Panc1 (cell line): ENCODE measurements around the gene HOXC9. TPM values are rescaled to one million over a fixed set of nuclear protein-coding genes. Genes with fewer than 3 reads are reported as not detected.

Experiments used
- ATAC-seq: fragments of 200-7000 bp; cut with Tn5 transposase; 2 replicates; pipeline ENCODE4 v1.9.1; 2020; ENCODE audit warnings: mild to moderate bottlenecking, moderate library complexity
- BruUV-seq: library from RNA; stranded (reverse); fragments of 400-500 nt; replicated peaks from 2 replicates; lab custom pipeline; 2021; lab: Mats Ljungman, UMichigan
- CTCF ChIA-PET: fragments of 300-600 bp; sonication (Branson Sonifier 250); formaldehyde crosslinking; loops from one replicate; lab custom pipeline; 2022; ENCODE audit warnings: antibody characterized with exemption; lab: Charles Lee
- POLR2A ChIA-PET: fragments of 300-600 bp; sonication (Branson Sonifier 250); formaldehyde crosslinking; loops from one replicate; lab custom pipeline; 2022; ENCODE audit warnings: antibody characterized with exemption; lab: Charles Lee
- DNase-seq: peaks from one replicate; pipeline ENCODE4 v3.0.0-alpha.2; 2010; ENCODE audit warnings: low read depth, low spot score
- H3K27ac ChIP-seq: 2 replicates; pipeline ENCODE4 v1.5.1; 2011; ENCODE audit warnings: mild to moderate bottlenecking, low read length, inconsistent platforms
- H3K27me3 ChIP-seq: fragments of 200-500 bp; sonication (Bioruptor generic); 2 replicates; pipeline ENCODE4 v1.6.0; 2014; ENCODE audit warnings: low read length, inconsistent platforms; ENCODE audit not compliant: control insufficient read depth, insufficient read depth
- H3K36me3 ChIP-seq: fragments of 200-500 bp; sonication (Bioruptor generic); 2 replicates; pipeline ENCODE4 v1.5.1; 2014; ENCODE audit warnings: inconsistent platforms, mild to moderate bottlenecking, low read length, moderate library complexity; ENCODE audit not compliant: control insufficient read depth, insufficient read depth
- H3K4me1 ChIP-seq: 2 replicates; pipeline ENCODE4 v1.5.1; 2011; ENCODE audit warnings: inconsistent platforms, mild to moderate bottlenecking, low read length, moderate library complexity; ENCODE audit not compliant: control insufficient read depth, insufficient read depth
- H3K4me3 ChIP-seq, 2 experiments: 2 replicates each; pipeline ENCODE4 v1.5.1; 2011 to 2012; ENCODE audit warnings: low read depth in 2 of 2, low read length in 2 of 2, mild to moderate bottlenecking in 2 of 2, inconsistent platforms in 1 of 2, moderate library complexity in 1 of 2
- H3K9me3 ChIP-seq: fragments of 200-500 bp; sonication (Bioruptor generic); 2 replicates; pipeline ENCODE4 v1.5.1; 2014; ENCODE audit warnings: low read depth, mild to moderate bottlenecking, inconsistent platforms, low read length, moderate library complexity; ENCODE audit not compliant: control insufficient read depth, insufficient read depth
- CTCF ChIP-seq: fragments of 450-650 bp; IDR thresholded peaks from 2 replicates; pipeline ENCODE4 v1.5.1; 2017; ENCODE audit warnings: mild to moderate bottlenecking
- POLR2AphosphoS5 ChIP-seq: IDR thresholded peaks from 2 replicates; pipeline ENCODE4 v1.6.1; 2012; ENCODE audit warnings: mild to moderate bottlenecking, low read depth, low read length, moderate library complexity
- REST ChIP-seq, 2 experiments: IDR thresholded peaks; 2 replicates each; pipeline ENCODE4 v1.6.1; 2011 to 2012; ENCODE audit warnings: low read depth in 2 of 2, control low read depth in 1 of 2, low read length in 1 of 2, mild to moderate bottlenecking in 1 of 2, moderate library complexity in 1 of 2; ENCODE audit not compliant: insufficient read depth in 1 of 2
- SIN3A ChIP-seq: IDR thresholded peaks from 2 replicates; pipeline ENCODE4 v1.6.1; 2012; ENCODE audit warnings: low read depth, mild to moderate bottlenecking, low read length, moderate library complexity, borderline replicate concordance; ENCODE audit not compliant: insufficient read depth
- TCF7L2 ChIP-seq: IDR thresholded peaks from 2 replicates; pipeline ENCODE4 v1.6.1; 2011; ENCODE audit warnings: mild to moderate bottlenecking, low read depth, low read length, inconsistent platforms
- in situ Hi-C: cut with HindIII; loops from 2 replicates; pipeline ENCODE4 v1.10.0; 2016; ENCODE audit warnings: low sequenced_read_pairs, low pct_unique_long_range_greater_than_20kb
- intact Hi-C: fragments of 100-400 bp; cut with micrococcal nuclease; formaldehyde crosslinking; loops from one replicate; pipeline ENCODE4 v1.10.0; 2022; ENCODE audit not compliant: unreplicated experiment
- total RNA-seq: library from RNA; stranded (reverse); gene quantifications from one replicate; pipeline ENCODE4 v1.2.1, GENCODE V29; 2021; ENCODE audit not compliant: unreplicated experiment

HOXC9 gene
- total RNA-seq, 1 experiment from 2014 or later: 37.2 TPM

- H3K4me3 ChIP-seq: no peak overlapping the region
- intact Hi-C loops (loop anchor here (2.0 kb wide), 1 partner anchor 169 kb away; no protein-coding TSS in a partner anchor), in situ Hi-C loops (no loop called here)
- H3K9me3 ChIP-seq: no peaks in the 10 kb centered on the region
- ChIA-PET CTCF (interaction anchor here (0.5 to 1.8 kb wide), 17 partner anchors 9 to 670 kb away, joined by 3 to 17 read pairs (median 5); partner anchors contain the start of genes HOXC10 and HOXC8), POLR2A (interaction anchor here (0.7 kb wide), 1 partner anchor 10 kb away, joined by 3 read pairs; no protein-coding TSS in a partner anchor)
- ATAC-seq (no peak), DNase-seq (no peak)
- TF ChIP-seq POLR2AphosphoS5 (0 out of 2 replicates have a peak, but pooled peaks have one; percentile 8), CTCF (no peak)
- BruUV-seq: no TSS peak
- H3K27me3 ChIP-seq: no peaks in the 10 kb centered on the region
- peak overlapping the region; percentile 78 for H3K27ac ChIP-seq
- H3K36me3 ChIP-seq: peaks cover 4% of the 10 kb centered on the region; the same call in 1 of the 2 replicates
- peaks cover 95% of the 10 kb centered on the region for H3K4me1 ChIP-seq
Measured at GRCh38 chr12:54032086-54032619, 32.2 kb downstream of the HOXC9 start.

- Histone ChIP-seq H3K4me3 (peak within 1 kb of the TSS in 1 of 2 experiments; percentile 12; a peak in 1 of 4 replicates), H3K27me3 (no peaks in the 10 kb centered on the region), H3K4me1 (peaks cover 95% of the 10 kb centered on the region), H3K9me3 (no peaks in the 10 kb centered on the region), H3K36me3 (peaks cover 4% of the 10 kb centered on the region; the same call in 1 of the 2 replicates), H3K27ac (peak within 1 kb of the TSS; percentile 78)
- TF ChIP-seq CTCF (peak; percentile 98), REST (IDR thresholded peaks at IDR 0.05; ENCODE audit: insufficient read depth in 1 of 2, low read depth in 2 of 2, low read length in 1 of 2) (no peak), POLR2AphosphoS5 (peak; percentile 42; the same call in 1 of the 2 replicates), SIN3A (no peak), TCF7L2 (no peak)
- CTCF ChIA-PET: interaction anchor here (0.6 to 1.8 kb wide), 17 partner anchors 8 to 669 kb away, joined by 3 to 17 read pairs (median 5); partner anchors contain the start of genes HOXC10 and HOXC8
- intact Hi-C loops (loop anchor here (2.0 kb wide), 1 partner anchor 168 kb away; no protein-coding TSS in a partner anchor), in situ Hi-C loops (no loop called here)
- BruUV-seq: no TSS peak
- POLR2A ChIA-PET: interaction anchor here (0.7 kb wide), 1 partner anchor 10 kb away, joined by 3 read pairs; no protein-coding TSS in a partner anchor
- DNase-seq (peak; percentile 67), ATAC-seq (peak; percentile 36; the same call in 1 of the 2 replicates)
Measured at GRCh38 chr12:54032627-54033100, 32.7 kb downstream of the HOXC9 start, which contains the start of gene HOXC5. TSS of gene HOXC5 (plus strand) at chr12:54033050. CDS start at chr12:54033123, 73 bp downstream.
